Lower leg skin (tissue), 4 donors: ENCODE data around the gene ACTRT2. TPM values are rescaled to one million over a fixed set of nuclear protein-coding genes. Genes with fewer than 3 reads are reported as not detected.

Source experiments
- DNase-seq, 2 donors: peaks; one replicate each; pipeline ENCODE4 v3.0.0-alpha.2; 2019; ENCODE audit warnings: low spot score in 2 of 2
- H3K4me3 ChIP-seq: fragments of 200-600 bp; sonication (generic); 2 replicates; pipeline ENCODE4 v1.5.1; 2017; ENCODE audit warnings: mild to moderate bottlenecking, low read depth; ENCODE audit not compliant: poor library complexity, severe bottlenecking
- POLR2A ChIP-seq, 2 donors: fragments of 450-650 bp; IDR thresholded peaks; one replicate each; pipeline ENCODE4 v1.6.1; 2016 to 2017; ENCODE audit warnings: antibody characterized with exemption in 2 of 2, mild to moderate bottlenecking in 1 of 2, moderate library complexity in 1 of 2
- WGBS, 2 donors: methylation state at CpG; one replicate each; pipeline ENCODE4 v1.1.5; 2018; 5-methylcytosine and 5-hydroxymethylcytosine counted together
- intact Hi-C: fragments of 100-400 bp; cut with DNase I; formaldehyde crosslinking; loops from one replicate; pipeline ENCODE4 v1.15.0; 2023; ENCODE audit warnings: low total_unique reads
- total RNA-seq, 4 donors: library from RNA; depleted of rRNA; stranded (reverse); fragments of >200 nt; gene quantifications; one replicate each; pipeline ENCODE4 v1.1.0, GENCODE V29; 2016
- TF ChIP-seq, protein P1 (sequence below), 3 donors: fragments of 450-650 bp; IDR thresholded peaks; one replicate each; pipeline ENCODE4 v1.5.1; 2016; ENCODE audit warnings: antibody characterized with exemption in 3 of 3, mild to moderate bottlenecking in 3 of 3, moderate library complexity in 2 of 3

ACTRT2 gene
- total RNA-seq, 4 donors from 2014 or later, result not detected

DNA sequence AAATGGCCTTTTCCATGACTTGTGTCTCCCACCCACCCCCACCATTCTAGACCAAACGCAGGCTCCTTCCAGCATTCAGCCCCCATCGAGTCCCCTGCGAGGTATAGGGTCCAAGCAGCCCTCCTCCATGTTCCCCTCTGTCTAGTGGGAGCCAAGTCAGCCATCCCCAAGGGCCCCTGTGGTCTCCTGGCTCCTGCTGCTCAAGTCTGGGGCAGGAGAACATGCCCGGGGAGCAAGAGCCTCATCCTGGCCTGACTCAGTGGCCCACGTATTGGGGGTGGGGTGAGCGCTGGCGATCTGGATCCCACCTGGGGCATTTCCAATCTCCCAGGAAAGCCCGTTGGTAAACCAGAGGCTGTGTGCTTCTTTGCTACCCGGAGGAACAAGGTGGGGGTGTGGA is 43.6 kb downstream of the ACTRT2 start:
- TF ChIP-seq POLR2A (IDR thresholded peaks at IDR 0.05), result no peak
- TF ChIP-seq, protein P1, sequence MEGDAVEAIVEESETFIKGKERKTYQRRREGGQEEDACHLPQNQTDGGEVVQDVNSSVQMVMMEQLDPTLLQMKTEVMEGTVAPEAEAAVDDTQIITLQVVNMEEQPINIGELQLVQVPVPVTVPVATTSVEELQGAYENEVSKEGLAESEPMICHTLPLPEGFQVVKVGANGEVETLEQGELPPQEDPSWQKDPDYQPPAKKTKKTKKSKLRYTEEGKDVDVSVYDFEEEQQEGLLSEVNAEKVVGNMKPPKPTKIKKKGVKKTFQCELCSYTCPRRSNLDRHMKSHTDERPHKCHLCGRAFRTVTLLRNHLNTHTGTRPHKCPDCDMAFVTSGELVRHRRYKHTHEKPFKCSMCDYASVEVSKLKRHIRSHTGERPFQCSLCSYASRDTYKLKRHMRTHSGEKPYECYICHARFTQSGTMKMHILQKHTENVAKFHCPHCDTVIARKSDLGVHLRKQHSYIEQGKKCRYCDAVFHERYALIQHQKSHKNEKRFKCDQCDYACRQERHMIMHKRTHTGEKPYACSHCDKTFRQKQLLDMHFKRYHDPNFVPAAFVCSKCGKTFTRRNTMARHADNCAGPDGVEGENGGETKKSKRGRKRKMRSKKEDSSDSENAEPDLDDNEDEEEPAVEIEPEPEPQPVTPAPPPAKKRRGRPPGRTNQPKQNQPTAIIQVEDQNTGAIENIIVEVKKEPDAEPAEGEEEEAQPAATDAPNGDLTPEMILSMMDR (IDR thresholded peaks at IDR 0.05), result no peak
- no peak overlapping the region for H3K4me3 ChIP-seq
- DNase-seq, result peak in 1 of 2 donors; percentile 52
- intact Hi-C loops, result no loop called here
- WGBS, 2 donors, result 61 to 65% methylated on average over 8 to 9 of the region's 9 CpGs

DNA sequence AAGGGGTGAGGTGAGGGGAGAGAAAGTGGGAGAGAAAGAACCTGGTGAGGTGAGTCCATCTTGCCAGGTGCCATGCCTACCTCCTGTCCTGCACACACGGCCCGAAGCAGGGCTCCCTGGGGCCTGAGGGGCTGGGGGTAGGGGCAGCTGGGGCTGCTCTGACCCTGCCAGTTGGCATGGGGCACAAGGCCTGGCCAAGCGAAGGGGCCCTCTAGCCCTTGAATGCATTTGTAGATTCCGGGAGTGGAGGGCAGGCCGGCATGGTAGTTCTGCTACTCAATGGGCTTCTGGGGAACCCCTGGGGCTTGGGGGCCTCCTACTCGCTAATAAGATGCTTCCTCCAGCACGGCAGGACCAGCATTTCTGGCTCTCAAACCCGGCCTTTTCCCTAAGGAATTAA is 44.1 kb downstream of the ACTRT2 start:
- no peak overlapping the region for H3K4me3 ChIP-seq
- TF ChIP-seq, protein P1 (IDR thresholded peaks at IDR 0.05), result no peak
- no peak for TF ChIP-seq POLR2A (IDR thresholded peaks at IDR 0.05)
- WGBS, 2 donors, result 67 to 78% methylated on average over 6 to 8 of the region's 8 CpGs
- peak in 1 of 2 donors; percentile 46 for DNase-seq
- intact Hi-C loops, result no loop called here

DNA sequence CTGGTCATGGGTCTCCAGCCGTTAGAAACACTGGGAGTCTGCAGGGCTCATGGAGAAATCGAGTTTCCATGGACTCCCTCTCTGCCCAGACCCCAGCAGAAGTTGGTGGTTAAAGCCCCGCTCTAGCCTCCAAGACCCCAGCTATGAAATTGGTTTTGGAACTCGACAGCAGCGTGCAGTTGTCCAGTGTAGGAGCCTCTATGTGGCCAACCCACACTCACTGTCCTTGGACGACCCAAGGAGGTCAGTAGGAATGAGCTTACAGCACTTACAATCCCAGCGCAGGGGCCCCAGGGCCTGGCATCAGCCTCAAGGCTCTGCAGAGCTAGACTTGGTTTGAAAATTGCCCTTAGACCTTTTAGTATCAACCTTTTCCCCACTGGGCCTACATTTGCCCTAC is 44.5 kb downstream of the ACTRT2 start:
- 80 to 90% methylated on average over 5 to 7 of the region's 7 CpGs for WGBS, 2 donors
- H3K4me3 ChIP-seq, result no peak overlapping the region

DNA sequence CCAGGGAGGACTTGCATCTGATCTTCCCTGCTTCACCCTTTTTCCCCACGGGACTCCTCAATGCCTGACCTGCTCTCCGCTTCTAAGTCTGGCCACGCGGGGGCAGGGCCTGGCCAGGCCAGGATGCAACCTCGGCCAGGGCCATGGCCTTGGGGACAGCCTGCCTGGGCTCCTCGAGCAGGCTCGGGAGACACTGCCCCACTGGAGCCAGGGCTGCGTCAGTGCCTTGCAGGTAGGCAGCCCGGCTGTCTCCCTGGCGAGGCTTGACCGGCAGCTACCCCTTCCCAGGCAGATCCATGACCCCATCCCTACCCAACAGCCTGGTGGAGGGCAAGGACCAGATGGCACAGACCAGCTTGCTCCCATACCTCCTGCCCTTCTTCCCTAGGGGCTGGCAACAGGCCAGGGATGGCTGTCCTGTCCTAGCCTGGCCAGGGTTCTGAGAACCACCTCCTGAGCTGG is 45.0 kb downstream of the ACTRT2 start:
- 65 to 67% methylated on average over 9 to 11 of the region's 11 CpGs for WGBS, 2 donors
- H3K4me3 ChIP-seq, result no peak overlapping the region
- DNase-seq, result peak in 1 of 2 donors; percentile 74
- TF ChIP-seq, protein P1 (IDR thresholded peaks at IDR 0.05), result no peak
- no peak for TF ChIP-seq POLR2A (IDR thresholded peaks at IDR 0.05)
- intact Hi-C loops, result no loop called here

More for the DNA sequence above, 44.5 kb downstream of the ACTRT2 start:
- no peak for DNase-seq
- intact Hi-C loops, result no loop called here
- TF ChIP-seq, protein P1 (IDR thresholded peaks at IDR 0.05), result no peak
- TF ChIP-seq POLR2A (IDR thresholded peaks at IDR 0.05), result no peak

DNA sequence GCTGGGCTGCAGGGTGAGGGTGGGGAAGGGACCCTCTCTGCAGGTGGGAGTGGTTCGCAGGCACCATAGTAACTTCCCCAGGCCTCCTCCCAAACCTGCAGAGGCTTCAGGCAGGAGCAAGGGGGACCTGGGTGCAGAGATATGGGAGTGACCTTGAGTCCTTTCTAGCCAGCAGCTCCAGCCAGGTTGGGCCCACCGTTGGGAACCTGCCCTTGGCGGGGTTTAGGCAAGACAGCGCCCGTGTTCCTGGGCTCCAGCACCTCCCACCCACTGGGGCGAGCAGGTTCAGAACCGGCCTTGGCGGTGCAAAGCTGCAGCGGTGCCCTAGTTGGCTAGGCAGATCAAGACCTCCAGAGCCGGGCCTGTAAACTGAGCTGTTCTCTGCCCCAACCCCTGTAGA is 45.6 kb downstream of the ACTRT2 start:
- TF ChIP-seq, protein P1 (IDR thresholded peaks at IDR 0.05), result no peak
- TF ChIP-seq POLR2A (IDR thresholded peaks at IDR 0.05), result no peak
- WGBS, 2 donors, result 58 to 74% methylated on average over 9 to 10 of the region's 10 CpGs
- peak in 1 of 2 donors; percentile 78 for DNase-seq
- intact Hi-C loops, result no loop called here
- no peak overlapping the region for H3K4me3 ChIP-seq

DNA sequence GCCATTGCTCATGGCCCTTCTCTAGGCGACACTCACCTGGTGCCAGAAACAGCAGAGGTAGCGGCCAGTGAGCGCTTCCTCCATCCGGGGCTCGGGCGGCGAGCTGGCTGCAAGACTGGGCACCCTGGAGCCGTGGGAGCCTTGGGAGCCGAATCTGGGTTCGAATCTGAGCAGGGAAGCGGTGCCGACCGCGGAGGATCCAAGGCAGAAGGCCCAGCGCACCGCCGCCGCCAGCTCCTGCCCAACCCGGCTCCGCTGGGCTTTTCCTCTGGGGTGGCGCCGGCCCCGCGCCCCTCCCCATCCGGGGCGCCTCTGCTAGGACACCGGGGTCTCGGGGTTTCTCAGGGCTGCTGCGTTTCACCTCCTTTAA is 46.0 kb downstream of the ACTRT2 start:
- peak in 1 of 2 donors; percentile 80 for DNase-seq
- WGBS, 2 donors, result 11 to 54% methylated on average over 17 to 28 of the region's 29 CpGs
- H3K4me3 ChIP-seq, result no peak overlapping the region
- intact Hi-C loops, result no loop called here
- TF ChIP-seq, protein P1 (IDR thresholded peaks at IDR 0.05), result no peak
- no peak for TF ChIP-seq POLR2A (IDR thresholded peaks at IDR 0.05)
